SK-N-SH (cell line): ENCODE results near the gene IRF3. TPM values are rescaled to one million over a fixed set of nuclear protein-coding genes. Genes with fewer than 3 reads are reported as not detected.

Experiments
- CHD2 ChIP-seq: fragments of 150-350 bp; IDR thresholded peaks from 2 replicates; pipeline ENCODE4 v1.6.1; 2018; ENCODE audit warnings: low read length; ENCODE audit not compliant: partially characterized antibody
- FOXM1 ChIP-seq: IDR thresholded peaks from 2 replicates; pipeline ENCODE4 v1.4.0; 2012; ENCODE audit warnings: low read depth, mild to moderate bottlenecking
- MEF2A ChIP-seq: IDR thresholded peaks from 2 replicates; pipeline ENCODE4 v1.4.0; 2012; ENCODE audit warnings: low read depth, borderline replicate concordance
- MXI1 ChIP-seq: IDR thresholded peaks from 2 replicates; pipeline ENCODE4 v1.6.1; 2012; ENCODE audit warnings: mild to moderate bottlenecking, low read depth, low read length, improper control_type of control experiment
- POLR2AphosphoS5 ChIP-seq: IDR thresholded peaks from 2 replicates; pipeline ENCODE4 v1.6.1; 2012; ENCODE audit warnings: low read depth, low read length
- RAD21 ChIP-seq: IDR thresholded peaks from 2 replicates; pipeline ENCODE4 v1.6.1; 2012; ENCODE audit warnings: mild to moderate bottlenecking, low read length
- RCOR1 ChIP-seq: fragments of 150-350 bp; IDR thresholded peaks from 2 replicates; pipeline ENCODE4 v1.6.1; 2017; ENCODE audit warnings: antibody characterized with exemption, low read length
- RFX5 ChIP-seq: IDR thresholded peaks from 2 replicates; pipeline ENCODE4 v1.6.1; 2012; ENCODE audit warnings: mild to moderate bottlenecking, improper control_type of control experiment, low read length
- TAF1 ChIP-seq: IDR thresholded peaks from 2 replicates; pipeline ENCODE4 v1.6.1; 2012; ENCODE audit warnings: low read depth, mild to moderate bottlenecking, low read length, moderate library complexity, borderline replicate concordance
- YY1 ChIP-seq: IDR thresholded peaks from 2 replicates; pipeline ENCODE4 v1.4.0; 2012; ENCODE audit warnings: low read depth, mild to moderate bottlenecking
- polyA plus RNA-seq, 3 experiments: library from polyadenylated mRNA; depleted of rRNA; stranded (reverse); fragments of >200 nt; gene quantifications; 2 replicates each; pipeline ENCODE4 v1.2.3, GENCODE V29; 2012
- TF ChIP-seq, protein P1 (sequence below): fragments of 150-350 bp; IDR thresholded peaks from 2 replicates; pipeline ENCODE4 v1.6.1; 2017; ENCODE audit warnings: antibody characterized with exemption, low read length, low read depth, borderline replicate concordance
- TF ChIP-seq, protein P2 (sequence below): IDR thresholded peaks from 2 replicates; pipeline ENCODE4 v1.6.1; 2012; ENCODE audit warnings: mild to moderate bottlenecking, low read depth, low read length, moderate library complexity
- TF ChIP-seq, protein P3 (sequence below): fragments of 200-600 bp; sonication (generic); IDR thresholded peaks from 2 replicates; pipeline ENCODE4 v1.6.1; 2017; ENCODE audit warnings: antibody characterized with exemption, mild to moderate bottlenecking, moderate library complexity
- TF ChIP-seq, protein P4 (sequence below): IDR thresholded peaks from 2 replicates; pipeline ENCODE4 v1.4.0; 2012; ENCODE audit warnings: low read depth, borderline replicate concordance

The IRF3 gene
- polyA plus RNA-seq, 1 of the 3 experiments (the other 2 are of a cell fraction): 112 TPM

DNA sequence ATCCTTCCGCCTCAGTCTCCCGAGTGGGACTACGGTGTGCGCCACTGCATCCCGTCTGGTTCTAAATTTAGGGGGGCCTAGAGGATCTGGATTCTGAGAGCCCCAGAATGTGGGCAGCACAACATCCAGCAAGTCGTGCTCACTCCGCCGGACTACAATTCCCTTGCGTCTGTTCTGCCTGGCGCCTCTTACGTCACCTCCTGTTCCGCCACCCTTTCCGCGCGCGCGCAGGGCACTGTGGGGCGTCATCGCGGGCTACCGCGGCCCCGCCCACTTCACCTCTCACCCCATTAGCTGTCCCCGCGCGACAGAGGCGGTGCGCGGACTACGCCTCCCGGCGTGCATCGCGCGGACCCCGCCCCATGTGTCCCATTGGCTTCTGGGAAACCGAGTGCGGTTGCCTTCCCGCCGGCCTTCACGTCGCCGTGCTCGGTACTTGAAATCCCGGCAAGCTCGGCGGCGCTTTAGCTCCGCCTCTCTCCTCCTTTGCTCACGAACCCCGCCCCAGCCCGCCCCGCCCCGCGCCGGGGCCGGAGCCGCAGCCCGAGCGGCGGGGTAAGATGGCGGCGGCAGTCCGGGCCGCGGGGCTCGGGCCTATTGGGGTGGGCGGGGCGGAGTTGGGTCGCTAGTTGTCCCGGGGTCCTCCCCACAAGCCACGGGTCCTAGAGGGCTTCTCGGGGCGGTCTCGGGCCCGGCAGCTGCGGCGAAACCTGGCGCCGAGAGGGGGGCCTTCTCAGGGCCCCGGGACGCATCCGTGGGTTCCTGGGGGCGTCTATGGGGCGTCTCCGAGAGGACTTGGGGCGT lies 23.8 kb downstream of the IRF3 start, which contains the start of gene SCAF1 (continued):
- TF ChIP-seq MXI1 (no peak), RFX5 (no peak), RCOR1 (no peak), POLR2AphosphoS5 (peak; percentile 62), FOXM1 (no peak), TAF1 (peak; percentile 78; the same call in 1 of the 2 replicates), RAD21 (no peak), CHD2 (peak; percentile 97), MEF2A (no peak), YY1 (peak; percentile 86)
- TF ChIP-seq, protein P1, sequence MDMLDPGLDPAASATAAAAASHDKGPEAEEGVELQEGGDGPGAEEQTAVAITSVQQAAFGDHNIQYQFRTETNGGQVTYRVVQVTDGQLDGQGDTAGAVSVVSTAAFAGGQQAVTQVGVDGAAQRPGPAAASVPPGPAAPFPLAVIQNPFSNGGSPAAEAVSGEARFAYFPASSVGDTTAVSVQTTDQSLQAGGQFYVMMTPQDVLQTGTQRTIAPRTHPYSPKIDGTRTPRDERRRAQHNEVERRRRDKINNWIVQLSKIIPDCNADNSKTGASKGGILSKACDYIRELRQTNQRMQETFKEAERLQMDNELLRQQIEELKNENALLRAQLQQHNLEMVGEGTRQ: no peak
- TF ChIP-seq, protein P2, sequence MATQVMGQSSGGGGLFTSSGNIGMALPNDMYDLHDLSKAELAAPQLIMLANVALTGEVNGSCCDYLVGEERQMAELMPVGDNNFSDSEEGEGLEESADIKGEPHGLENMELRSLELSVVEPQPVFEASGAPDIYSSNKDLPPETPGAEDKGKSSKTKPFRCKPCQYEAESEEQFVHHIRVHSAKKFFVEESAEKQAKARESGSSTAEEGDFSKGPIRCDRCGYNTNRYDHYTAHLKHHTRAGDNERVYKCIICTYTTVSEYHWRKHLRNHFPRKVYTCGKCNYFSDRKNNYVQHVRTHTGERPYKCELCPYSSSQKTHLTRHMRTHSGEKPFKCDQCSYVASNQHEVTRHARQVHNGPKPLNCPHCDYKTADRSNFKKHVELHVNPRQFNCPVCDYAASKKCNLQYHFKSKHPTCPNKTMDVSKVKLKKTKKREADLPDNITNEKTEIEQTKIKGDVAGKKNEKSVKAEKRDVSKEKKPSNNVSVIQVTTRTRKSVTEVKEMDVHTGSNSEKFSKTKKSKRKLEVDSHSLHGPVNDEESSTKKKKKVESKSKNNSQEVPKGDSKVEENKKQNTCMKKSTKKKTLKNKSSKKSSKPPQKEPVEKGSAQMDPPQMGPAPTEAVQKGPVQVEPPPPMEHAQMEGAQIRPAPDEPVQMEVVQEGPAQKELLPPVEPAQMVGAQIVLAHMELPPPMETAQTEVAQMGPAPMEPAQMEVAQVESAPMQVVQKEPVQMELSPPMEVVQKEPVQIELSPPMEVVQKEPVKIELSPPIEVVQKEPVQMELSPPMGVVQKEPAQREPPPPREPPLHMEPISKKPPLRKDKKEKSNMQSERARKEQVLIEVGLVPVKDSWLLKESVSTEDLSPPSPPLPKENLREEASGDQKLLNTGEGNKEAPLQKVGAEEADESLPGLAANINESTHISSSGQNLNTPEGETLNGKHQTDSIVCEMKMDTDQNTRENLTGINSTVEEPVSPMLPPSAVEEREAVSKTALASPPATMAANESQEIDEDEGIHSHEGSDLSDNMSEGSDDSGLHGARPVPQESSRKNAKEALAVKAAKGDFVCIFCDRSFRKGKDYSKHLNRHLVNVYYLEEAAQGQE: no peak
- TF ChIP-seq, protein P3, sequence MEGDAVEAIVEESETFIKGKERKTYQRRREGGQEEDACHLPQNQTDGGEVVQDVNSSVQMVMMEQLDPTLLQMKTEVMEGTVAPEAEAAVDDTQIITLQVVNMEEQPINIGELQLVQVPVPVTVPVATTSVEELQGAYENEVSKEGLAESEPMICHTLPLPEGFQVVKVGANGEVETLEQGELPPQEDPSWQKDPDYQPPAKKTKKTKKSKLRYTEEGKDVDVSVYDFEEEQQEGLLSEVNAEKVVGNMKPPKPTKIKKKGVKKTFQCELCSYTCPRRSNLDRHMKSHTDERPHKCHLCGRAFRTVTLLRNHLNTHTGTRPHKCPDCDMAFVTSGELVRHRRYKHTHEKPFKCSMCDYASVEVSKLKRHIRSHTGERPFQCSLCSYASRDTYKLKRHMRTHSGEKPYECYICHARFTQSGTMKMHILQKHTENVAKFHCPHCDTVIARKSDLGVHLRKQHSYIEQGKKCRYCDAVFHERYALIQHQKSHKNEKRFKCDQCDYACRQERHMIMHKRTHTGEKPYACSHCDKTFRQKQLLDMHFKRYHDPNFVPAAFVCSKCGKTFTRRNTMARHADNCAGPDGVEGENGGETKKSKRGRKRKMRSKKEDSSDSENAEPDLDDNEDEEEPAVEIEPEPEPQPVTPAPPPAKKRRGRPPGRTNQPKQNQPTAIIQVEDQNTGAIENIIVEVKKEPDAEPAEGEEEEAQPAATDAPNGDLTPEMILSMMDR: no peak
- TF ChIP-seq, protein P4, sequence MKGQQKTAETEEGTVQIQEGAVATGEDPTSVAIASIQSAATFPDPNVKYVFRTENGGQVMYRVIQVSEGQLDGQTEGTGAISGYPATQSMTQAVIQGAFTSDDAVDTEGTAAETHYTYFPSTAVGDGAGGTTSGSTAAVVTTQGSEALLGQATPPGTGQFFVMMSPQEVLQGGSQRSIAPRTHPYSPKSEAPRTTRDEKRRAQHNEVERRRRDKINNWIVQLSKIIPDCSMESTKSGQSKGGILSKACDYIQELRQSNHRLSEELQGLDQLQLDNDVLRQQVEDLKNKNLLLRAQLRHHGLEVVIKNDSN: peak; percentile 58; the same call in 1 of the 2 replicates
